LNCaP clone FGC (cell line): ENCODE data around the gene PRR35.

ENCODE experiments used
- DNase-seq: peaks from one replicate; pipeline ENCODE4 v3.0.0-alpha.2; 2011; ENCODE audit warnings: low read depth
- H3K4me3 ChIP-seq: 2 replicates; pipeline ENCODE4 v1.5.1; 2011; ENCODE audit warnings: mild to moderate bottlenecking, low read depth, low read length, control low read depth
- TF ChIP-seq, protein P1 (sequence below): IDR thresholded peaks from 2 replicates; pipeline ENCODE4 v1.5.1; 2012; ENCODE audit warnings: mild to moderate bottlenecking; ENCODE audit not compliant: control insufficient read depth, insufficient read depth; ENCODE audit errors: extremely low read depth

PRR35 gene

DNA sequence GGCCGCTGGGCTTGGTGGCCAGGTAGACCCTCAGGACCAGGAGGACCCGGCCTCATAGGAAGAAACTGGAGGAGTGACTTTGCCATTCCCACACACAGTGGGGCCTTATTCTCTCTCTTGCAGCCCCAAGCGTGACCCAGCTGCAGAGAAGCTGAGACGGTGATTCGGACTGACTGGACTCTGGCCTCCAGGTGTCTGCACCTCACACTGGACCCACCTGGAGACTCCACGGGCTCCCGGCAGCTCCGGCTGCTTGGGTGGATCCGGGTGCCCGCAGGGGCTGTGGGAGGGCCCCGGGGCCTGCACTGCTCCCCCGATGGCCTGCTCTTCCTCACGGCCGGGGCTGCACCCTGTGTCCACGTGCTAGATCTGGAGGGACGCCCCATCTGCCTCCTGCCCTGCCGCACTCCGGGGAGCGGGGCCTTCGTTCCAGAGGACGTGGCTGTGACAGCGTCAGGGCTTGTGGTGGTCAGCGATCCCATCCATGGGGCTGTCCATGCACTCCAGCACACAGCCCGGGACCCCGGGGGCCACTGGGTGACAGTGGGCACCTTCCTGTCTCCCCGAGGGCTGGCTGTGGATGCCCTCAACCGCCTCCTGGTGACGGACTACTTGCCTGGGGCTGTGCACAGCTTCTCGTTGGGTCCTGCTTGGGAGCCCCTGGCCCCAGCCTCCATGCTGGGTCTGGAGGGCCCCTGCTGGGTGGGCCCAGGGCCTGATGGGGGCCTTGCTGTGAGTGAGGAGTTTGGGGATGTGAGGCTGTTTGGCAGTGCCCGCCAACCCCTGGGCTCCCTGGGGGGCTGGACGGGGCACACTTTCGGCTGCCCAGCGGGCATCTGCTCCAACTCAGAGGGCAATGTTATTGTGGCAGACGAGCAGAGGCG lies 7.4 kb downstream of the PRR35 start:
- no peak for DNase-seq
- H3K4me3 ChIP-seq: no peak overlapping the region
- TF ChIP-seq, protein P1, sequence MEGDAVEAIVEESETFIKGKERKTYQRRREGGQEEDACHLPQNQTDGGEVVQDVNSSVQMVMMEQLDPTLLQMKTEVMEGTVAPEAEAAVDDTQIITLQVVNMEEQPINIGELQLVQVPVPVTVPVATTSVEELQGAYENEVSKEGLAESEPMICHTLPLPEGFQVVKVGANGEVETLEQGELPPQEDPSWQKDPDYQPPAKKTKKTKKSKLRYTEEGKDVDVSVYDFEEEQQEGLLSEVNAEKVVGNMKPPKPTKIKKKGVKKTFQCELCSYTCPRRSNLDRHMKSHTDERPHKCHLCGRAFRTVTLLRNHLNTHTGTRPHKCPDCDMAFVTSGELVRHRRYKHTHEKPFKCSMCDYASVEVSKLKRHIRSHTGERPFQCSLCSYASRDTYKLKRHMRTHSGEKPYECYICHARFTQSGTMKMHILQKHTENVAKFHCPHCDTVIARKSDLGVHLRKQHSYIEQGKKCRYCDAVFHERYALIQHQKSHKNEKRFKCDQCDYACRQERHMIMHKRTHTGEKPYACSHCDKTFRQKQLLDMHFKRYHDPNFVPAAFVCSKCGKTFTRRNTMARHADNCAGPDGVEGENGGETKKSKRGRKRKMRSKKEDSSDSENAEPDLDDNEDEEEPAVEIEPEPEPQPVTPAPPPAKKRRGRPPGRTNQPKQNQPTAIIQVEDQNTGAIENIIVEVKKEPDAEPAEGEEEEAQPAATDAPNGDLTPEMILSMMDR: no peak

DNA sequence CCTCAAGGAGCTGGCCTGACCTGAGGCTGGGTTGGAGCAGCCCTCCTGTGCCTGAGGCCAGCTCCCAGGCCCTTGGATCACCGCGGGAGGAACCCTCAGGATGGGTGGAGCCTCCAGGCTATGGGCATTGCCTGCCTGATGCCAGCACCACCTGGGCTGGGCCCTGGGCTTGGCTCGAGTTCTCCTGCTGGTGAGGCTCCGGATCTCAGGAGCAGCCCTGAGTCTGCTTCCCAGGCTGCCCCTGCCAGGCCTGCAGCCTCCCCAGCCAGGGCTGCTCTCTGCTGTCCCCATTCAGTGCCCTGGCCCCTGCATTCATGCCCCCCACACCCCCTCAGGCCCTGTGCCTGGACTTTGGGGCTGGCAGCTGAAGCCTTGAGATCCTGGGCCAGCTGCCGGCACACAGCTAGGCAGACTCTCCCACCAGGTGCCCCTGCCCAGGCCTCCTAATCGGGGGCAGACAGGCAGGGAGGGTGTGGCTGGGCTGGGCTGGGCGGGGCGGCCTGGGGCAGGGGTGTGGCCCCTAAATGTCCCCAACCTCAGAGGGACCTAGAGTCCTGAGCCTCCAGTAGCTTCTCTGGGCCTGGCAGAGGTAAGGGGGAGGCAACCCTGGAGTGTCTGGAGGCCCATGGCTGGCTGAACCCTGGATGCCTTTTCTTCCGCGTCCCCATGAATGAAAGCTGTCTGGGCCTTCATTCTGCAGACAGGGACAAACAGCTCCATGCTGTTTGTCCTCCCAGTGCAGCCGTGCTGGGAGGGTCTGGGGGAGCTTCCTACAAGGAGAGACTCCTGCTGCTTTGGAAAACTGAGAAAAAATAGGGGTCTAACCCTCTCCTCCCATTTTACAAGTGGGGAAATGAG lies 8.4 kb downstream of the PRR35 start:
- TF ChIP-seq, protein P1: no peak
- peak overlapping the region; percentile 92 for H3K4me3 ChIP-seq
- DNase-seq: no peak

DNA sequence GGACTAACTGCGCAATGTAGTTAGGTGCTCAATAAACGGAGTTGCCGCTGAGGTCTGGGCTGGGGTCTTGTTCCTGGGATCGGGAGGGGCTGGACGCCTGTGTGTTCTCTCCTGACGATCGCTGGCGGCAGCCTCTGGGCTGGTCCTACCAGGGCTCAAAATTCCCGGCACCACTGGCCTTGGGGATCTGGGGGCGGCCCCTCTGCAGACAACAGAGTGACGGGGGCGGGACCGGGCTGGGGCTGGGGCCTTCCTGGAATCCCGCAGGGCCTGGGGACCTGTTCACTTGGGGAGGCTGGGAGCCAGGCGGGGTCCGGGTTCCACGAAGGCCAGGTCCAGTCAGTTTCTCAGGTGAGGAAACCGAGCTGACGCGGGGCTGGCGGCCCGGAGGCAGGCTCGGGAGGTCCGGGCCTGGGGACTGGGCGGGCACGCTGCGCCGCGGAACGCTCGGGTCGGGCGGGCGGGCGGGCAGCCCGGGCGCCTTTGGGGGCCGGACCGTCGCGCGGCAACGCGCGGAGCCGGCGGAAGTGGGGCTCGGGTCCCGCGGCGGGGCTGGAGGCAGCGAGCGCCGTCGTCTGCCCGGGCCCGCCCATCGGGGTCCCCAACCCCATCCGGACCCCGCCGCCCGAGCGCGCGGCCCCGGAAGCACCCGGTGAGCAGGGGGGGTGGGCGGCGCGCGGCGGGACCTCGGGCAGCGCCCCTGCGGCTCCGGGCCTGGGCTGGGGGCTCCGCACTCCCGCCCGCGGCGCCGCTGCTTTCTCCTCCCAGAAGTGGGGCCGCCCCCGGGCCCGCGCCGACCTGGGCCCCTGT lies 9.5 kb downstream of the PRR35 start, which contains the start of gene PIGQ:
TSS of gene PIGQ (plus strand) at position 524 of the 810 bp plus-strand sequence. CDS start 4,107 bp downstream, outside the sequence.
- H3K4me3 ChIP-seq: peak within 1 kb of the TSS; percentile 92
- TF ChIP-seq, protein P1: no peak
- no peak for DNase-seq

DNA sequence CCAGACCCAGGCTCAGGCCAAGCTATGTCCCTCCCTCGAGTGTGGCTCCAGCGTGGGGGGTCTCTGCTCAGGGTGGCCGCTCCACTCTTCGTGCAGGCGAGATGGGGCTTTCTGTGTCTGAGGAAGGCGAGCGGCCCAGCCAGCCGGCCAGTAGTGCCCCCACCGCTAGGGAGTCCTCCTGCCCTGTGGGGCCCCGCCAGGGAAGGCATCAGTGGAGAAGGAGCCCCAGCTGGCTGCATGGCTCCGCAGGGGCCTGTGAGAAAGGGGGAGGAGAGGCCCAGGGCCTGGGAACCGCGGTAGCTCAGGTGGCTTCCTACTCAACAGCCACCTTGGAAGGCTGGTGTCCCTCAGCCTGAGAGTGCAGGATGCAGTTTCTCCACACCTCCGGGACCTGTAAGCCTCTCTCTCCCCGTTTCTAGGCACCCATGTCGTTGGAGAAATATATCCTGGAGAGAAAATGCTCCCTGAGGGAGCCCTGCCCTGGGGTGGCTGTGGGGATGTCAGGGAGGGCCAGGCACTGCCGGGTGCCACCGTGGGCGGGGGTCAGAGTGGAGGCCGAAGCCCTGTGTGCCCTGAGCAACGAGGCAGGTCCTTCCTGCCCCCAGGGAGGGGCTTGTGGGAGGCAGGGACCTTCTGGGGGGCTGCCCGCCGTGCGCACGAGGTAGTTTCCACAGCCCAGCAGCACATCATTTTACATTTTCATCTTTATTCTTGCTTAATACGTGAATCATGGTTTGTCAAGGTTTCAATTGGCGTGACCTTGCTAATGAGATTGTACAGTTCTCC lies 12.9 kb downstream of the PRR35 start:
- H3K4me3 ChIP-seq: no peak overlapping the region
- TF ChIP-seq, protein P1: no peak
- DNase-seq: no peak

DNA sequence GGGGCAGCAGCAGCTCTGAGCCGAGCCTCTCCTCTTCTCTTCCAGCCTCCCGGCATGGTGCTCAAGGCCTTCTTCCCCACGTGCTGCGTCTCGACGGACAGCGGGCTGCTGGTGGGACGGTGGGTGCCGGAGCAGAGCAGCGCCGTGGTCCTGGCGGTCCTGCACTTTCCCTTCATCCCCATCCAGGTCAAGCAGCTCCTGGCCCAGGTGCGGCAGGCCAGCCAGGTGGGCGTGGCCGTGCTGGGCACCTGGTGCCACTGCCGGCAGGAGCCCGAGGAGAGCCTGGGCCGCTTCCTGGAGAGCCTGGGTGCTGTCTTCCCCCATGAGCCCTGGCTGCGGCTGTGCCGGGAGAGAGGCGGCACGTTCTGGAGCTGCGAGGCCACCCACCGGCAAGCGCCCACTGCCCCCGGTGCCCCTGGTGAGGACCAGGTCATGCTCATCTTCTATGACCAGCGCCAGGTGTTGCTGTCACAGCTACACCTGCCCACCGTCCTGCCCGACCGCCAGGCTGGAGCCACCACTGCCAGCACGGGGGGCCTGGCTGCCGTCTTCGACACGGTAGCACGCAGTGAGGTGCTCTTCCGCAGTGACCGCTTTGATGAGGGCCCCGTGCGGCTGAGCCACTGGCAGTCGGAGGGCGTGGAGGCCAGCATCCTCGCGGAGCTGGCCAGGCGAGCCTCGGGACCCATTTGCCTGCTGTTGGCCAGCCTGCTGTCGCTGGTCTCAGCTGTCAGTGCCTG lies 14.0 kb downstream of the PRR35 start:
- TF ChIP-seq, protein P1: no peak
- DNase-seq: no peak
- H3K4me3 ChIP-seq: no peak overlapping the region
